Prostate gland (tissue), 2 donors: ENCODE data around the gene MREG.

Experiments used
- CTCF ChIP-seq, 4 experiments: fragments of 200-600 bp in 2 of 4; fragments of 450-650 bp in 2 of 4; sonication (generic) in 2 of 4; IDR thresholded peaks; 1 replicate in 3 of 4; 2 replicates in 1 of 4; pipeline ENCODE4 v1.5.1; 2016 to 2019; ENCODE audit warnings: antibody characterized with exemption in 4 of 4, mild to moderate bottlenecking in 2 of 4, moderate library complexity in 2 of 4
- POLR2A ChIP-seq: fragments of 450-650 bp; IDR thresholded peaks from one replicate; pipeline ENCODE4 v1.6.1; 2016; ENCODE audit warnings: antibody characterized with exemption, mild to moderate bottlenecking
- POLR2AphosphoS5 ChIP-seq: sonication (generic); formaldehyde crosslinking; IDR thresholded peaks from one replicate; pipeline ENCODE4 v1.6.1; 2017; ENCODE audit warnings: antibody characterized with exemption

GRCh38 chr2:216052420-216052819, 39.1 kb upstream of the MREG start:
- TF ChIP-seq CTCF (IDR thresholded peaks at IDR 0.05) (no peak), POLR2AphosphoS5 (no peak), POLR2A (no peak)
